Measurements from ENCODE around the gene RGS3. TPM values are rescaled to one million over a fixed set of nuclear protein-coding genes. Genes with fewer than 3 reads are reported as not detected.
A peak's percentile ranks its signal among the peaks of the same experiment; 100 is the strongest.

Gene RGS3
- polyA plus RNA-seq, 1 of the 3 experiments (the other 2 are of a cell fraction): 50.6 TPM

GRCh38 chr9:113590991-113591898 lies 127.7 kb downstream of the RGS3 start (continued):
- TF ChIP-seq CTCF (IDR thresholded peaks at IDR 0.05) (peak; percentile 93), ELF1 (IDR thresholded peaks at IDR 0.05) (no peak)

- Histone ChIP-seq H4K20me1 (ENCODE audit: insufficient read depth) (peaks cover 25% of the 10 kb centered on the region), H3K4me2 (no peak overlapping the region), H3K36me3 (replicated peaks in 1 of 2; ENCODE audit: control insufficient read depth in 1 of 2, insufficient read depth in 2 of 2, low read length in 1 of 2) (peaks cover 8 to 9% of the 10 kb centered on the region in 2 experiments), H3K27ac (ENCODE audit: low read depth in 2 of 2, low read length in 1 of 2) (peak overlapping the region in 1 of 2 experiments; percentile 87; a peak in 1 of 4 replicates), H2AFZ (ENCODE audit: low read depth) (no peak overlapping the region), H3K4me3 (ENCODE audit: low read depth in 2 of 2, low read length in 1 of 2) (no peak overlapping the region; a peak in 1 of 4 replicates), H3K27me3 (ENCODE audit: insufficient read depth) (no peaks in the 10 kb centered on the region), H3F3A (replicated peaks; ENCODE audit: insufficient read depth) (peaks cover 2% of the 10 kb centered on the region), H3K4me1 (ENCODE audit: control insufficient read depth in 1 of 2, insufficient read depth in 2 of 2, low read depth in 1 of 2, low read length in 1 of 2) (peaks cover 17 to 37% of the 10 kb centered on the region in 2 experiments), H3K9me2 (no peaks in the 10 kb centered on the region), H3K9me3 (no peaks in the 10 kb centered on the region), H3K9ac (no peak overlapping the region), H3K79me2 (ENCODE audit: insufficient read depth) (peaks cover 32% of the 10 kb centered on the region)
- POLR2A ChIA-PET: interaction anchor here (0.6 to 3.7 kb wide), 5 partner anchors 58 to 66 kb away, joined by 3 to 23 read pairs (median 5); no protein-coding TSS in a partner anchor
- no peak for DNase-seq
- whole genome bisulfite sequencing (ENCODE audit: low lambda C conversion rate): 69% methylated on average over 7 of the region's 7 CpGs
- CTCF ChIA-PET: interaction anchor here (0.6 to 44.7 kb wide), 58 partner anchors 9 to 503 kb away, joined by 3 to 1335 read pairs (median 4); partner anchors contain the start of genes ALAD, C9orf43, CDC26 and POLE3
- no peak for TF ChIP-seq TCF12 (IDR thresholded peaks at IDR 0.05)
- no peak; the same call in 1 of the 2 replicates for TF ChIP-seq NFIC (IDR thresholded peaks at IDR 0.05; ENCODE audit: borderline replicate concordance)
- no peak for TF ChIP-seq CHD2 (IDR thresholded peaks at IDR 0.05; ENCODE audit: low read length, partially characterized antibody)
Observed at GRCh38 chr9:113591899-113592625, 128.5 kb downstream of the RGS3 start.

GRCh38 chr9:113592876-113593575 lies 129.5 kb downstream of the RGS3 start:
- no peak for TF ChIP-seq YY1 (IDR thresholded peaks at IDR 0.05; ENCODE audit: low read depth)
- no peak for TF ChIP-seq PBX3 (IDR thresholded peaks at IDR 0.05)
- TF ChIP-seq USF2 (IDR thresholded peaks at IDR 0.05; ENCODE audit: borderline replicate concordance, low read depth, low read length): no peak
- no peak for TF ChIP-seq SIN3A (IDR thresholded peaks at IDR 0.05; ENCODE audit: borderline replicate concordance, low read depth, low read length)
- TF ChIP-seq RAD21 (IDR thresholded peaks at IDR 0.05; ENCODE audit: low read length): no peak
- no peak for TF ChIP-seq NRF1 (IDR thresholded peaks at IDR 0.05; ENCODE audit: low read depth, low read length)
- TF ChIP-seq CHD2 (IDR thresholded peaks at IDR 0.05; ENCODE audit: low read length, partially characterized antibody): no peak
- TF ChIP-seq CTCF (IDR thresholded peaks at IDR 0.05): no peak
- DNase-seq: no peak
- Histone ChIP-seq H3K9me3 (no peaks in the 10 kb centered on the region), H3K36me3 (replicated peaks in 1 of 2; ENCODE audit: control insufficient read depth in 1 of 2, insufficient read depth in 2 of 2, low read length in 1 of 2) (peaks cover 12 to 19% of the 10 kb centered on the region in 2 experiments), H3F3A (replicated peaks; ENCODE audit: insufficient read depth) (peaks cover 11% of the 10 kb centered on the region), H2AFZ (ENCODE audit: low read depth) (no peak overlapping the region; the same call in 1 of the 2 replicates), H4K20me1 (ENCODE audit: insufficient read depth) (peaks cover 30% of the 10 kb centered on the region), H3K9me2 (no peaks in the 10 kb centered on the region), H3K4me3 (ENCODE audit: low read depth in 2 of 2, low read length in 1 of 2) (peak overlapping the region in 1 of 2 experiments; percentile 34; a peak in 1 of 4 replicates), H3K4me1 (ENCODE audit: control insufficient read depth in 1 of 2, insufficient read depth in 2 of 2, low read depth in 1 of 2, low read length in 1 of 2) (peaks cover 26 to 37% of the 10 kb centered on the region in 2 experiments), H3K27me3 (ENCODE audit: insufficient read depth) (no peaks in the 10 kb centered on the region), H3K27ac (ENCODE audit: low read depth in 2 of 2, low read length in 1 of 2) (peak overlapping the region; percentile 87 to 88), H3K79me2 (ENCODE audit: insufficient read depth) (peaks cover 41% of the 10 kb centered on the region), H3K4me2 (peak overlapping the region; percentile 73), H3K9ac (peak overlapping the region; percentile 59)
- WGBS (ENCODE audit: low lambda C conversion rate): 86% methylated on average over 6 of the region's 6 CpGs
- ChIA-PET POLR2A (interaction anchor here (0.6 to 3.7 kb wide), 9 partner anchors 10 to 414 kb away, joined by 3 to 23 read pairs (median 7); no protein-coding TSS in a partner anchor), CTCF (interaction anchor here (0.9 to 44.7 kb wide), 11 partner anchors 8 to 188 kb away, joined by 3 to 1335 read pairs (median 10); partner anchors contain the start of genes ALAD, C9orf43 and POLE3)
